ENCODE results near the gene PEX12. TPM values are rescaled to one million over a fixed set of nuclear protein-coding genes. Genes with fewer than 3 reads are reported as not detected.
"Not testable (repeated sequence)": the region's sequence is repeated elsewhere in the genome, so short reads cannot be mapped to it uniquely, and the experiment has no call there.

Gene PEX12
- total RNA-seq, 1 experiment from 2014 or later, result 5.4 TPM

DNA sequence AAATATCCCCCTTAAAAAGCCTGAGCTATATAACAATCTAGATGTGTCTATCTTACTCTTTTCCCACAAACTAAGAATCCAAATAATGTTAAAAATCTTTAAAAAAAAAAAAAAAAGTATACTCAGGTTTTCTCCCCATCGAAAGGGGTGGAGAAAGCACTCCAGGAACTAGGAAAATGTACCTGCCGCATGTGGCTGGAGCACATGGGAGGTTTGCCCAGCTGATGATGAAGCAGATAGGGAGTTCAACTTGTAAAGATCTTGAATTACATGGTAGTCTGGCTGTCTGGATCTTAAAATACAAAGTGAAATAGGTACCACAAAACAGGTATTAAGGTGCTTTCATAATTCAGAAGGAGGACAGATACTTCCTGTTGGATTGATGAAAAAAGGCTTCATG lies 9.0 kb downstream of the PEX12 start:
- Histone ChIP-seq H3K4me1 (ENCODE audit: low read length) (peaks cover 24% of the 10 kb centered on the region), H3K9me3 (ENCODE audit: low read length) (no peaks in the 10 kb centered on the region), H2AFZ (ENCODE audit: low read length) (no peak overlapping the region), H4K20me1 (ENCODE audit: insufficient read depth, low read depth, low read length) (0 out of 2 replicates have a peak, but pooled peaks cover 3% of the 10 kb centered on the region), H3K79me2 (ENCODE audit: low read length) (peaks cover 41% of the 10 kb centered on the region), H3K9me2 (replicated peaks; ENCODE audit: insufficient read depth, low read length) (no peaks in the 10 kb centered on the region), H3K27me3 (ENCODE audit: low read length) (no peaks in the 10 kb centered on the region), H3K9ac (ENCODE audit: low read length) (peak overlapping the region; percentile 95), H3K27ac (ENCODE audit: low read length) (no peak overlapping the region), H3K4me2 (ENCODE audit: low read depth, low read length, poor library complexity, severe bottlenecking) (peak overlapping the region; percentile 87), H3K4me3 (ENCODE audit: low read length) (peak overlapping the region; percentile 98), H3K36me3 (ENCODE audit: insufficient read depth, low read length) (no peaks in the 10 kb centered on the region)
- no peak for DNase-seq

DNA sequence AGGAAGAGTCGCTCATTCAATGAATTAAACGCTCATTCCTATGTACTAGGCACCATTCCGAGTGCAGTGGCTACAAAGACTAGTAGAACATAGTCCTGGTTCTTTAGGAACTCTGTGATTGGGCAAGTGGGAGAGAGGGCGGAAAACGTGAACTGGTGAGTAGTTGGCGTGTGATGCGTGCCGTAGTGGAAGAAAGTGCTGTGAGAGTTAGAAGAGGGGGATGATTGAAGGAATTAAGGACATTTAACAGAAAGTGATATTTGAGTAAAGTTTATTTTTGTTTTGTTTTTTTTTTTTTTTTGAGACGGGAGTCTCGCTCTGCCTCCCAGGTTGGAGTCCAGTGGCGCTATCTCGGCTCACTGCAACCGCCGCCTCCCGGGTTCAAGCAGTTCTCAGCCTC lies 9.8 kb downstream of the PEX12 start:
- peak overlapping the region; percentile 98 for H3K4me3 ChIP-seq (ENCODE audit: low read length)

DNA sequence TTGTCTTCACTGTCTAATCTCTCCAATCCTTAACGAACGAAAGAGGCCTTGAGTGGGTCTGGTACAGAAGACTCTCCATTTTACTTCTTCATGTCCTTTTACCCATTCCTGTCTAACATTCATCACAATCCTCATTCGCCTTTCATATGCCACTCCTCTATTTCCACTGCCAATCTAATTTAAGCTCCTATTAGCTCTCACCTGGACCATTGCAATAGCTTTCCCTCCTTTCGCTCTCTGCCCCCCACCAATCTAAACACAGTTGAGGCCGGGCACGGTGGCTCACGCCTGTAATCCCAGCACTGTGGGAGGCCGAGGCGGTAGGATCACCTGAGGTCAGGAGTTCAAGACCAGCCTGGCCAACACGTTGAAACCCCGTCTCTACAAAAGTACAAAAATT lies 11.4 kb downstream of the PEX12 start:
- DNase-seq, result no peak
- Histone ChIP-seq H3K4me3 (ENCODE audit: low read length) (peak overlapping the region; percentile 98; the same call in 1 of the 2 replicates), H2AFZ (ENCODE audit: low read length) (no peak overlapping the region), H4K20me1 (ENCODE audit: insufficient read depth, low read depth, low read length) (0 out of 2 replicates have a peak, but pooled peaks cover 3% of the 10 kb centered on the region), H3K4me1 (ENCODE audit: low read length) (peaks cover 24% of the 10 kb centered on the region), H3K9me3 (ENCODE audit: low read length) (no peaks in the 10 kb centered on the region), H3K9me2 (replicated peaks; ENCODE audit: insufficient read depth, low read length) (no peaks in the 10 kb centered on the region), H3K27me3 (ENCODE audit: low read length) (no peaks in the 10 kb centered on the region), H3K9ac (ENCODE audit: low read length) (no peak overlapping the region), H3K4me2 (ENCODE audit: low read depth, low read length, poor library complexity, severe bottlenecking) (peak overlapping the region; percentile 87), H3K36me3 (ENCODE audit: insufficient read depth, low read length) (no peaks in the 10 kb centered on the region), H3K27ac (ENCODE audit: low read length) (no peak overlapping the region), H3K79me2 (ENCODE audit: low read length) (peaks cover 39% of the 10 kb centered on the region)

More for the DNA sequence above, 9.8 kb downstream of the PEX12 start:
- Histone ChIP-seq H3K27ac (ENCODE audit: low read length) (no peak overlapping the region), H3K4me1 (ENCODE audit: low read length) (peaks cover 24% of the 10 kb centered on the region), H3K36me3 (ENCODE audit: insufficient read depth, low read length) (no peaks in the 10 kb centered on the region), H3K79me2 (ENCODE audit: low read length) (peaks cover 41% of the 10 kb centered on the region), H3K9me2 (replicated peaks; ENCODE audit: insufficient read depth, low read length) (no peaks in the 10 kb centered on the region), H3K27me3 (ENCODE audit: low read length) (no peaks in the 10 kb centered on the region), H3K9me3 (ENCODE audit: low read length) (no peaks in the 10 kb centered on the region), H4K20me1 (ENCODE audit: insufficient read depth, low read depth, low read length) (0 out of 2 replicates have a peak, but pooled peaks cover 3% of the 10 kb centered on the region), H3K9ac (ENCODE audit: low read length) (peak overlapping the region; percentile 95), H2AFZ (ENCODE audit: low read length) (no peak overlapping the region), H3K4me2 (ENCODE audit: low read depth, low read length, poor library complexity, severe bottlenecking) (peak overlapping the region; percentile 87)
- DNase-seq, result no peak

DNA sequence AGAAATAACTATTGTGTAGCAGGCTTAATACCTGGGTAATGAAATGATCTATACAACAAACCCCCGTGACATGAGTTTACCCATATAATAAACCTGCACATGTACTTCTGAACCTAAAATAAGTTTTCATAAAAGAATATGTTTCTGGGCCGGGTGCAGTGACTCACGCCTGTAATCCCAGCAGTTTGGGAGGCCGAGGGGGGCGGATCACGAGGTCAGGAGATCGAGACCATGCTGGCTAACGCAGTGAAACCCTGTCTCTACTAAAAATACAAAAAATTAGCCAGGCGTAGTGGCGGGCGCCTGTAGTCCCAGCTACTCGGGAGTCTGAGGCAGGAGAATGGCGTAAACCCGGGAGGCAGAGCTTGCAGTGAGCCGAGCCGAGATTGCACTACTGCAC lies 15.2 kb downstream of the PEX12 start:
- H3K9ac ChIP-seq (ENCODE audit: low read length); H3K36me3 ChIP-seq (ENCODE audit: insufficient read depth, low read length); H3K4me3 ChIP-seq (ENCODE audit: low read length); H3K4me2 ChIP-seq (ENCODE audit: low read depth, low read length, poor library complexity, severe bottlenecking); H4K20me1 ChIP-seq (ENCODE audit: insufficient read depth, low read depth, low read length); H3K4me1 ChIP-seq (ENCODE audit: low read length); H2AFZ ChIP-seq (ENCODE audit: low read length); DNase-seq; H3K9me2 ChIP-seq (replicated peaks; ENCODE audit: insufficient read depth, low read length); H3K9me3 ChIP-seq (ENCODE audit: low read length); H3K27me3 ChIP-seq (ENCODE audit: low read length); H3K79me2 ChIP-seq (ENCODE audit: low read length); H3K27ac ChIP-seq (ENCODE audit: low read length): not testable (repeated sequence)

DNA sequence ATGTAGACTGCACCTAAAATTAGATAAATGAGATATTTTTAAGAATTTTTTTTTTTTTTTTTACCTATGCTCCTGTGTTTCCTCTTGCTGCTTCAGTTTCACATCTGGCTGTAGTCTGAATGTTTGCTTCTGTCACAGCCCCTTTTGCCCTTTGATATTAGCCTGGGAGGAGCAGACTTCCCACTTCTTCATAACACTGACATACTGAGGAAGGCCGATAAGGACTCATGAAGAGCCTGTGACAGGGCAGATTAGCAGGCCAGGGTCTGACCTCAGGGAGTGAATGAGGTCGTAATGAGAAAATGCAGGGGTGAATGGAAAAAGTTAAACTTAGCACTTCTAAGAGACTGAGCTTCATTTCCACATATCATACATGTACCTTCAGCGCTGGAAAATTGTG lies 17.7 kb downstream of the PEX12 start, which contains the start of gene SLFN14:
SLFN14 (minus strand) TSS at position 117 of the 400 bp plus-strand sequence. CDS start 2,757 bp downstream, outside the sequence.
- Histone ChIP-seq H3K4me2 (ENCODE audit: low read depth, low read length, poor library complexity, severe bottlenecking) (no peak within 1 kb of the TSS), H3K9me2 (replicated peaks; ENCODE audit: insufficient read depth, low read length) (no peaks in the 10 kb centered on the region), H3K4me1 (ENCODE audit: low read length) (no peaks in the 10 kb centered on the region), H3K9me3 (ENCODE audit: low read length) (no peaks in the 10 kb centered on the region), H3K27ac (ENCODE audit: low read length) (no peak within 1 kb of the TSS), H3K9ac (ENCODE audit: low read length) (no peak within 1 kb of the TSS), H2AFZ (ENCODE audit: low read length) (no peak within 1 kb of the TSS), H4K20me1 (ENCODE audit: insufficient read depth, low read depth, low read length) (no peaks in the 10 kb centered on the region), H3K4me3 (ENCODE audit: low read length) (no peak within 1 kb of the TSS), H3K79me2 (ENCODE audit: low read length) (no peaks in the 10 kb centered on the region), H3K36me3 (ENCODE audit: insufficient read depth, low read length) (no peaks in the 10 kb centered on the region), H3K27me3 (ENCODE audit: low read length) (no peaks in the 10 kb centered on the region)
- DNase-seq, result no peak

DNA sequence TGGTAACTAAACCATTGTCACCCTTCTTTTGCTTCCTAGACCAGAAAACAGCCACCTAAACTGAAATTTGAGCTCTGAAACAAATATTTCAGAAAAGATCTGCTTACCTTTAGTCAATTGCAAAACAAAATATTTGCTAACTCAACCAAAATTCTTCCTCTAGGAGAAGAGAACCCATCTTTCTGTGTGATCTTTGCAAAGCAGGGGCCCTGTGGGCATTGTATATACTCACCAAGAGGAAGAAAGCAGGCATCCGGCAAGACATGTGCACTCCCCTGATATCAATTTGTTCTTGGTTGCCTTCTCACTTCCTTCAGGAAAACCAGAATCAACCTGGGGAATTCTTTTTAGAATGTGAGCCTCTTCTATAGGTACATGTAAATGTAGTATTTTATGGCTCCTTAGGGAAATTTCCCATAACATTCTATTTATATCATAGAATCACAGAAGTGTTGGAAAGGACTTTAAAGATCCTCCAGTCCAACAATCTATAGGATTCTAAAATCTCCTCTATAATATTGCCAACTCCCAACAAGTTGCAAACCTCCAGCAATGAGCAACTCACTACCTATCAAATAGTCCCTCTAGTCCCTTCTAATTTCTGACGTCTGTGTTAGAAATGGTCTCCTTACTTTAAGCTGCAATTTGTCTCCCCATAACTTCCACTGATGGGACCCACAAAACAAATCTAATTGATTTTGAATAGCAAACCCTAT lies 18.7 kb downstream of the PEX12 start:
- Histone ChIP-seq H3K9me3 (ENCODE audit: low read length) (no peaks in the 10 kb centered on the region), H3K36me3 (ENCODE audit: insufficient read depth, low read length) (no peaks in the 10 kb centered on the region), H3K27me3 (ENCODE audit: low read length) (no peaks in the 10 kb centered on the region), H3K4me2 (ENCODE audit: low read depth, low read length, poor library complexity, severe bottlenecking) (no peak overlapping the region), H3K9ac (ENCODE audit: low read length) (no peak overlapping the region), H3K27ac (ENCODE audit: low read length) (no peak overlapping the region), H3K9me2 (replicated peaks; ENCODE audit: insufficient read depth, low read length) (no peaks in the 10 kb centered on the region), H3K4me1 (ENCODE audit: low read length) (no peaks in the 10 kb centered on the region), H4K20me1 (ENCODE audit: insufficient read depth, low read depth, low read length) (no peaks in the 10 kb centered on the region), H2AFZ (ENCODE audit: low read length) (no peak overlapping the region), H3K79me2 (ENCODE audit: low read length) (no peaks in the 10 kb centered on the region), H3K4me3 (ENCODE audit: low read length) (no peak overlapping the region)
- DNase-seq, result no peak

DNA sequence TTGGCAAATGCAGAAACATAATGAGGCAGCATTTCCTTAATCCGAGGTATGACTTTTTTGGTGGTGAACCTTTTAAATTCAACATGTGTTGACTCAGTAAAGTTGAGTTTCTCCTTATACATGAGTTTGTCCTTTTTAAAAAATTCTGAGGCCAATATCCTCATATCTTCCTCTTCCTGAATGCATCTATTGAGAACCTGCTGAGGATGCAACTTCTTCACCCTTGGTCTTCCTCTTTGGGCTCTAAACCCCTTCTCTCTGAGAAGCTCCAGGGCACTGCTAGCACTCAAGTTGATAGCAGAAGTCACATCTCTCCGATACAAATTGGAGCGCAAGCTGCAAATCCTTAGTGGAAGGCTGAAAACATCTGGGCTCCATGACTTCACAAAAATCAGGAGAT lies 21.0 kb downstream of the PEX12 start:
- Histone ChIP-seq H3K9me3 (ENCODE audit: low read length) (no peaks in the 10 kb centered on the region), H3K9me2 (replicated peaks; ENCODE audit: insufficient read depth, low read length) (no peaks in the 10 kb centered on the region), H3K36me3 (ENCODE audit: insufficient read depth, low read length) (no peaks in the 10 kb centered on the region), H3K27ac (ENCODE audit: low read length) (no peak overlapping the region), H3K27me3 (ENCODE audit: low read length) (no peaks in the 10 kb centered on the region), H4K20me1 (ENCODE audit: insufficient read depth, low read depth, low read length) (no peaks in the 10 kb centered on the region), H3K9ac (ENCODE audit: low read length) (no peak overlapping the region), H3K4me2 (ENCODE audit: low read depth, low read length, poor library complexity, severe bottlenecking) (no peak overlapping the region), H2AFZ (ENCODE audit: low read length) (no peak overlapping the region), H3K4me1 (ENCODE audit: low read length) (no peaks in the 10 kb centered on the region), H3K79me2 (ENCODE audit: low read length) (no peaks in the 10 kb centered on the region), H3K4me3 (ENCODE audit: low read length) (no peak overlapping the region)
- DNase-seq, result no peak

DNA sequence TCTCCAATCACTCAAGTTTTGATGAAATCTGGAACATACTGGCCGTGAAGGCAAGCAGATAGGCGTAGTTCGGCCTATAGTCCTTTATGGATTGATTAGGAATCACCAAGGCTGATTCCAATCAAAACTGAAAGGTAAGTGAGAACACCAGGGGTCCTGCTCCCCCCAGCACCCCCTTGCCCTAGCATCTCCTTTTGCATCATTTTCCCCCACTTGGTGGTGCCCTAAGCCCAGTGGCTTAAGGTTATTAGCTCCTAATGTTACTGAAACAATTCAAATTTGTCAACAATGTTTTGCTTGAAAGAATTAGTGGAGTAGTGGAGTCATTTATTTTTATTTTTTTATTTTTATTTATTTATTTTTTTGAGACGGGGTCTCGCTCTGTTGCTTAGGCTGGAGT lies 22.7 kb downstream of the PEX12 start:
- Histone ChIP-seq H3K27me3 (ENCODE audit: low read length) (no peaks in the 10 kb centered on the region), H3K4me1 (ENCODE audit: low read length) (peaks cover 4% of the 10 kb centered on the region), H3K4me3 (ENCODE audit: low read length) (no peak overlapping the region), H3K4me2 (ENCODE audit: low read depth, low read length, poor library complexity, severe bottlenecking) (no peak overlapping the region), H3K9me2 (replicated peaks; ENCODE audit: insufficient read depth, low read length) (no peaks in the 10 kb centered on the region), H3K27ac (ENCODE audit: low read length) (no peak overlapping the region), H3K36me3 (ENCODE audit: insufficient read depth, low read length) (no peaks in the 10 kb centered on the region), H3K9me3 (ENCODE audit: low read length) (no peaks in the 10 kb centered on the region), H4K20me1 (ENCODE audit: insufficient read depth, low read depth, low read length) (no peaks in the 10 kb centered on the region), H3K79me2 (ENCODE audit: low read length) (no peaks in the 10 kb centered on the region), H3K9ac (ENCODE audit: low read length) (no peak overlapping the region), H2AFZ (ENCODE audit: low read length) (no peak overlapping the region)
- DNase-seq, result peak; percentile 66

Data from Karpas-422 (cell line).